BE2C (cell line): ENCODE data around the gene CRTC1.
"Not testable (repeated sequence)": the region's sequence is repeated elsewhere in the genome, so short reads cannot be mapped to it uniquely, and the experiment has no call there.

Experiments used
- DNase-seq: peaks from one replicate; pipeline ENCODE4 v3.0.0-alpha.2; 2020
- H3K27me3 ChIP-seq: fragments of 250-450 bp; sonication (Bioruptor Pico); 2 replicates; pipeline ENCODE4 v1.5.1; 2020; ENCODE audit warnings: mild to moderate bottlenecking
- H3K36me3 ChIP-seq: fragments of 250-450 bp; sonication (Bioruptor Pico); 2 replicates; pipeline ENCODE4 v1.5.1; 2020; ENCODE audit warnings: mild to moderate bottlenecking
- H3K4me1 ChIP-seq: fragments of 250-450 bp; sonication (Bioruptor Pico); 2 replicates; pipeline ENCODE4 v1.5.1; 2020
- H3K4me3 ChIP-seq: 2 replicates; pipeline ENCODE4 v1.5.1; 2011; ENCODE audit warnings: low read depth, low read length
- H3K9me3 ChIP-seq: fragments of 250-450 bp; sonication (Bioruptor Pico); 2 replicates; pipeline ENCODE4 v1.5.1; 2020
- TF ChIP-seq, protein P1 (sequence below): IDR thresholded peaks from 2 replicates; pipeline ENCODE4 v1.5.1; 2012; ENCODE audit warnings: mild to moderate bottlenecking, low read depth, low read length

CRTC1 gene

DNA sequence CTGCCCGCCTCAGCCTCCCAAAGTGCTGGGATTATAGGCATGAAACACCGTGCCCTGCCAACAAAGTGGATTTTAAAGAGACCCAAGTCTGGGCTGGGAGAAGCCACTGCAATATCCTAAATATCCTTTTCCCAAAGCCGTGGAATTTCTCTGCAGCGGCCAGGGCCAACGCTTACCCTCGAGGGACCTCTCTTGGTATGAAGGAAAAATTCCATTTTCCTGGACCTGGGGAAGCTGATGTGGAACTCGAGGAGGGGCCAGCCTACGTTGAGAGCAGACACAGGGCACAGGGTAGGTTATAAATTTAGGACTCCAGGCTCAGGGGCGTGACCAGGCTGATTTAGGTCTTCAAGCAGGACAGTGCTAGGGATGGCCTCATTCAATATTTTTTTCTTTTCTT, 130.6 kb downstream of the CRTC1 start:
- no peaks in the 10 kb centered on the region for H3K27me3 ChIP-seq
- H3K4me3 ChIP-seq, result no peak overlapping the region
- TF ChIP-seq, protein P1, sequence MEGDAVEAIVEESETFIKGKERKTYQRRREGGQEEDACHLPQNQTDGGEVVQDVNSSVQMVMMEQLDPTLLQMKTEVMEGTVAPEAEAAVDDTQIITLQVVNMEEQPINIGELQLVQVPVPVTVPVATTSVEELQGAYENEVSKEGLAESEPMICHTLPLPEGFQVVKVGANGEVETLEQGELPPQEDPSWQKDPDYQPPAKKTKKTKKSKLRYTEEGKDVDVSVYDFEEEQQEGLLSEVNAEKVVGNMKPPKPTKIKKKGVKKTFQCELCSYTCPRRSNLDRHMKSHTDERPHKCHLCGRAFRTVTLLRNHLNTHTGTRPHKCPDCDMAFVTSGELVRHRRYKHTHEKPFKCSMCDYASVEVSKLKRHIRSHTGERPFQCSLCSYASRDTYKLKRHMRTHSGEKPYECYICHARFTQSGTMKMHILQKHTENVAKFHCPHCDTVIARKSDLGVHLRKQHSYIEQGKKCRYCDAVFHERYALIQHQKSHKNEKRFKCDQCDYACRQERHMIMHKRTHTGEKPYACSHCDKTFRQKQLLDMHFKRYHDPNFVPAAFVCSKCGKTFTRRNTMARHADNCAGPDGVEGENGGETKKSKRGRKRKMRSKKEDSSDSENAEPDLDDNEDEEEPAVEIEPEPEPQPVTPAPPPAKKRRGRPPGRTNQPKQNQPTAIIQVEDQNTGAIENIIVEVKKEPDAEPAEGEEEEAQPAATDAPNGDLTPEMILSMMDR, result no peak
- H3K9me3 ChIP-seq, result no peaks in the 10 kb centered on the region
- no peaks in the 10 kb centered on the region for H3K36me3 ChIP-seq
- no peaks in the 10 kb centered on the region for H3K4me1 ChIP-seq
- no peak for DNase-seq

DNA sequence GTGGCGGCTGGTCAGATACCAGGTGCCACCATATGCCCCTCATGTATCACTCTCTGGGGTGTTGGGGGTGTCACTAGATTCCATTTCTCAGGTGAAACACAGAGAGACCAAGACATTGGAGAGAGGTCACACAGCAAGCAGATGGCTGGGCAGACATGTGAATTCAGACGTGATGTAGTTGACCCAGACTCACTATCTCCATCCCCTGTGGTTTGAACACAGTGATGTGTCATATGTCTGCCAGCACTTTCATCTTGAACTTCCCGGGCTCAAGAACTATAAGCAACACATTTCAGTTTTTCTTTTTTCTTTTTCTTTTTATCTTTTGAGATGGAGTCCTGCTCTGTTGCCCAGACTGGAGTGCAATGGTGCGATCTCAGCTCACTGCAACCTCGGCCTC, 132.2 kb downstream of the CRTC1 start:
- no peak for DNase-seq
- Histone ChIP-seq H3K4me3 (no peak overlapping the region), H3K4me1 (no peaks in the 10 kb centered on the region), H3K9me3 (no peaks in the 10 kb centered on the region; the same call in 1 of the 2 replicates), H3K36me3 (no peaks in the 10 kb centered on the region), H3K27me3 (no peaks in the 10 kb centered on the region)
- TF ChIP-seq, protein P1, result no peak

DNA sequence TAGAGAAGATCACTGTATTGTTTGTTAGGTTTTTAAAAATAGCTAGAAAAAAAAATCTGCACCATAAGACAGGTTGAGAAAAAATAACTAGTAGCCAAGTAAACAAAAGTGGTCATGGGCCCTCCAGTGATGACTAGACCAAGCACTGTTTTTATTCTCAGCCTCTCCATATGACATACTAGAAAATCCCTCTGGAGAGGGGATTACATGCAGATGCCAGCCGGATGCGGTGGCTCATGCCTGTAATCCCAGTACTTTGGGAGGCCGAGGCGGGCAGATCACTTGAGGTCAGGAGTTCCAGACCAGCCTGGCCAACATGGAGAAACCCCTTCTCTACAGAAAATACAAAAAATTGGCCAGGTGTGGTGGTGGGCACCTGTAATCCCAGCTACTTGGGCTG, 133.2 kb downstream of the CRTC1 start:
- H3K36me3 ChIP-seq, H3K27me3 ChIP-seq, H3K9me3 ChIP-seq, H3K4me1 ChIP-seq, DNase-seq, H3K4me3 ChIP-seq: not testable (repeated sequence)

DNA sequence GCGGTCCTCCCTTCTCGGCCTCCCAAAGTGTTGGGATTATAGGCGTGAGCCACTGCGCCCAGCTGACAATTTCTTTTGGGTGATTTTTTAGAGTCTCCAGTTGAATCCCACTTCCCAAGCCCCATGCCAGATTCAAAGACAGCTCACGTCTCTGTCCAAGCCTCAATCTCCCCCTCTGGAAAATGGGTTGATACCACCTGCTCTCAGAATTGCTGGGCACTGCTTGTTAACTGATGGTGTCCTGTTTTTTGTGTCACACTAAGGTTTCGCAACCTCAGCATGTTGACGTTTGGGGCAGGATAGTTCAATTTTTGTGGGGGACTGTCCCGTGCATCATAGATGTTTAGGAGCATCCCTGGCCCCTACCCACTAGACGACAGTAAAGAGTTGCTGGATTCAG, 134.1 kb downstream of the CRTC1 start:
- DNase-seq, result no peak
- Histone ChIP-seq H3K27me3 (no peaks in the 10 kb centered on the region), H3K36me3 (no peaks in the 10 kb centered on the region), H3K4me1 (no peaks in the 10 kb centered on the region), H3K9me3 (no peaks in the 10 kb centered on the region; the same call in 1 of the 2 replicates), H3K4me3 (no peak overlapping the region)
- TF ChIP-seq, protein P1, result no peak

DNA sequence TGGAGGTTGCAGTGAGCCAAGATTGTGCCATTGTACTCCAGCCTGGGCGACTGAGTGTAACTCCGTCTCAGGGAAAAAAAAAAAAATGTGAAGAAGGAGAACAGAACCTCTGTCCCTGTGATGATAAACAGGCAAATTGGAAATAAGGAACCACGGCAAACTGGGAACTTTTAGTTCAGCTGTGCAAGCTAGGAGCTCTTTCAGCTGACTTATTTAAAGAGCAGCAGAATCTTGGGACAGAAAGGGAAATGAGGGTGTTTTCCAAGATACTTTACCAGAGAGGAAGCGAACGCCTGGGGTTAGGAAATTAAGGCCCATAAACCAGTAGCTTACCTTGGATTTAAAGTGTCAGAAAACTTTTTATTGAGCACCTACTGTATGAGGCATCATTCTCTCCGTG, 145.3 kb downstream of the CRTC1 start:
- no peaks in the 10 kb centered on the region for H3K27me3 ChIP-seq
- no peak overlapping the region for H3K4me3 ChIP-seq
- DNase-seq, result no peak
- peaks cover 2% of the 10 kb centered on the region; the same call in 1 of the 2 replicates for H3K36me3 ChIP-seq
- no peaks in the 10 kb centered on the region for H3K9me3 ChIP-seq
- H3K4me1 ChIP-seq, result no peaks in the 10 kb centered on the region
- TF ChIP-seq, protein P1, result no peak

DNA sequence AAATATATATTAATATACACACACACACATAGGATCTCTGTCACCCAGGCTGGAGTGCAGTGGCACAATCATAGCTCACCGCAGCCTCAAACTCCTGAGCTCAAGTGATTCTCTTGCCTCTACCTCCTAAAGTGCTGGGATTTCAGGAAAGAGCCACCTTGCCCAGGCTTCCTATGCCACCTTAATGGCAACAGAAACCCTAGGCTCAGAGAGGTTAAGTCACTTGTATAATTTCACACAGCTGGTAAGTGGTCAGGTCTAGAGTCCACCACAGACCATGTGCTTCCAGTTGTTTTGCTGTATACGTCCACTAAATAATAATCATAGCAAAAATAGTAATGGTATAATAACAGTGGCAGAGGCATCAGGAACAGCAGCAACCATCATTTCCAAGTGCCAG, 147.0 kb downstream of the CRTC1 start:
- Histone ChIP-seq H3K4me3 (no peak overlapping the region), H3K9me3 (no peaks in the 10 kb centered on the region), H3K27me3 (no peaks in the 10 kb centered on the region), H3K4me1 (peaks cover 2% of the 10 kb centered on the region; the same call in 1 of the 2 replicates), H3K36me3 (peaks cover 15% of the 10 kb centered on the region)
- TF ChIP-seq, protein P1, result no peak
- DNase-seq, result no peak
